WI38 (cell line): ENCODE measurements around the gene TAMALIN.

Source experiments
- H3K4me3 ChIP-seq: 2 replicates; pipeline ENCODE4 v1.5.1; 2011; ENCODE audit warnings: low read depth, mild to moderate bottlenecking, control low read depth, low read length
- CTCF ChIP-seq: IDR thresholded peaks from 2 replicates; pipeline ENCODE4 v1.5.1; 2012; ENCODE audit warnings: low read depth, mild to moderate bottlenecking, control low read depth, low read length

Gene TAMALIN

GRCh38 chr12:52037248-52037861 is 30.6 kb downstream of the TAMALIN start:
- H3K4me3 ChIP-seq: peak overlapping the region; percentile 70
- TF ChIP-seq CTCF: 0 out of 2 replicates have a peak, but pooled peaks have one; percentile 8

GRCh38 chr12:52038447-52038846 is 31.7 kb downstream of the TAMALIN start:
- H3K4me3 ChIP-seq: no peak overlapping the region
- no peak for TF ChIP-seq CTCF

GRCh38 chr12:52041035-52041434 is 34.3 kb downstream of the TAMALIN start:
- no peak for TF ChIP-seq CTCF
- no peak overlapping the region for H3K4me3 ChIP-seq

- no peak for TF ChIP-seq CTCF
- H3K4me3 ChIP-seq: no peak overlapping the region
Observed at GRCh38 chr12:52041695-52042123, 35.0 kb downstream of the TAMALIN start.

- no peak overlapping the region for H3K4me3 ChIP-seq
- no peak for TF ChIP-seq CTCF
Observed at GRCh38 chr12:52042706-52043385, 36.1 kb downstream of the TAMALIN start.

GRCh38 chr12:52043386-52044212 is 36.9 kb downstream of the TAMALIN start:
- H3K4me3 ChIP-seq: no peak overlapping the region
- TF ChIP-seq CTCF: no peak
